ENCODE data around the gene CFAP46.

- no peak for TF ChIP-seq CTCF (IDR thresholded peaks at IDR 0.05)
- TF ChIP-seq POLR2AphosphoS5 (IDR thresholded peaks at IDR 0.05; ENCODE audit: low read depth, low read length): no peak
Observed at GRCh38 chr10:132967540-132967939, 25.2 kb upstream of the CFAP46 start.

Measured in Panc1 (cell line).